GM18907 (cell line): ENCODE measurements around the gene DTWD1.
"Not testable (repeated sequence)": the region's sequence is repeated elsewhere in the genome, so short reads cannot be mapped to it uniquely, and the experiment has no call there.

Source experiments
- ATAC-seq: cut with Tn5 transposase; IDR thresholded peaks from one replicate; pipeline ENCODE4 v1.9.1; 2021; ENCODE audit warnings: mild to moderate bottlenecking, moderate library complexity; ENCODE audit not compliant: unreplicated experiment

Gene DTWD1

GRCh38 chr15:49645941-49646340 is 25.1 kb downstream of the DTWD1 start:
- ATAC-seq = no peak

- ATAC-seq = no peak
Observed at GRCh38 chr15:49646891-49647290, 26.0 kb downstream of the DTWD1 start.

GRCh38 chr15:49649987-49650386 is 29.1 kb downstream of the DTWD1 start:
- ATAC-seq = no peak

- ATAC-seq = no peak
Observed at GRCh38 chr15:49650676-49651075, 29.8 kb downstream of the DTWD1 start.

- ATAC-seq = no peak
Observed at GRCh38 chr15:49652922-49653321, 32.1 kb downstream of the DTWD1 start.

- ATAC-seq = no peak
Observed at GRCh38 chr15:49656734-49657133, 35.9 kb downstream of the DTWD1 start.

GRCh38 chr15:49664716-49665115 is 43.9 kb downstream of the DTWD1 start:
- no peak for ATAC-seq

GRCh38 chr15:49666486-49666885 is 45.6 kb downstream of the DTWD1 start:
- ATAC-seq = not testable (repeated sequence)

GRCh38 chr15:49669288-49669687 is 48.4 kb downstream of the DTWD1 start:
- ATAC-seq = no peak

- ATAC-seq = no peak
Observed at GRCh38 chr15:49673861-49674260, 53.0 kb downstream of the DTWD1 start.

- ATAC-seq = no peak
Observed at GRCh38 chr15:49674370-49674769, 53.5 kb downstream of the DTWD1 start.

- ATAC-seq = no peak
Observed at GRCh38 chr15:49675041-49675440, 54.2 kb downstream of the DTWD1 start.

GRCh38 chr15:49678655-49679054 is 57.8 kb downstream of the DTWD1 start:
- no peak for ATAC-seq

- ATAC-seq = no peak
Observed at GRCh38 chr15:49686599-49686998, 65.8 kb downstream of the DTWD1 start.

- no peak for ATAC-seq
Observed at GRCh38 chr15:49688135-49688790, 67.4 kb downstream of the DTWD1 start.

- ATAC-seq = no peak
Observed at GRCh38 chr15:49692514-49693090, 71.8 kb downstream of the DTWD1 start.

GRCh38 chr15:49693498-49693897 is 72.7 kb downstream of the DTWD1 start:
- ATAC-seq = no peak

- no peak for ATAC-seq
Observed at GRCh38 chr15:49696433-49696832, 75.6 kb downstream of the DTWD1 start.

GRCh38 chr15:49697121-49697520 is 76.3 kb downstream of the DTWD1 start:
- no peak for ATAC-seq

GRCh38 chr15:49702982-49703381 is 82.1 kb downstream of the DTWD1 start:
- not testable (repeated sequence) for ATAC-seq
